ENCODE data around the gene FAU. TPM values are rescaled to one million over a fixed set of nuclear protein-coding genes. Genes with fewer than 3 reads are reported as not detected.

The FAU gene
- total RNA-seq, 1 donor from 2014 or later, result 1,020 TPM

GRCh38 chr11:65133724-65134123 is 11.8 kb upstream of the FAU start:
- Mint-ChIP-seq H3K4me3 (peak overlapping the region; percentile 97), H3K27ac (peak overlapping the region; percentile 97), H3K4me1 (ENCODE audit: low read depth) (peaks cover 32% of the 10 kb centered on the region), H3K9me3 (no peaks in the 10 kb centered on the region), H3K27me3 (ENCODE audit: insufficient read depth) (no peaks in the 10 kb centered on the region), H3K36me3 (ENCODE audit: low read depth) (peaks cover 16% of the 10 kb centered on the region)
- intact Hi-C loops (cut with micrococcal nuclease), result loop anchor here (1.0 kb wide), 2 partner anchors 11 to 37 kb away; partner anchors contain the start of genes FAU, MRPL49 and VPS51
- no peak for DNase-seq (ENCODE audit: low spot score)

GRCh38 chr11:65132988-65133700 is 11.2 kb upstream of the FAU start:
- H3K27ac Mint-ChIP-seq, result peak overlapping the region; percentile 97
- peaks cover 16% of the 10 kb centered on the region for H3K36me3 Mint-ChIP-seq (ENCODE audit: low read depth)
- H3K27me3 Mint-ChIP-seq (ENCODE audit: insufficient read depth), result no peaks in the 10 kb centered on the region
- DNase-seq (ENCODE audit: low spot score), result peak; percentile 49
- H3K4me3 Mint-ChIP-seq, result peak overlapping the region; percentile 97
- H3K9me3 Mint-ChIP-seq, result no peaks in the 10 kb centered on the region
- peaks cover 32% of the 10 kb centered on the region for H3K4me1 Mint-ChIP-seq (ENCODE audit: low read depth)
- intact Hi-C loops (cut with micrococcal nuclease), result no loop called here

- intact Hi-C loops (cut with micrococcal nuclease), result no loop called here
- no peaks in the 10 kb centered on the region for H3K27me3 Mint-ChIP-seq (ENCODE audit: insufficient read depth)
- H3K4me3 Mint-ChIP-seq, result peak overlapping the region; percentile 97
- peaks cover 16% of the 10 kb centered on the region for H3K36me3 Mint-ChIP-seq (ENCODE audit: low read depth)
- H3K4me1 Mint-ChIP-seq (ENCODE audit: low read depth), result peaks cover 32% of the 10 kb centered on the region
- H3K9me3 Mint-ChIP-seq, result no peaks in the 10 kb centered on the region
- DNase-seq (ENCODE audit: low spot score), result no peak
- H3K27ac Mint-ChIP-seq, result peak overlapping the region; percentile 97
Observed at GRCh38 chr11:65132238-65132987, 10.5 kb upstream of the FAU start.

- no peak overlapping the region for H3K27ac Mint-ChIP-seq
- H3K36me3 Mint-ChIP-seq (ENCODE audit: low read depth), result peaks cover 22% of the 10 kb centered on the region
- no peaks in the 10 kb centered on the region for H3K27me3 Mint-ChIP-seq (ENCODE audit: insufficient read depth)
- DNase-seq (ENCODE audit: low spot score), result no peak
- H3K4me1 Mint-ChIP-seq (ENCODE audit: low read depth), result peaks cover 32% of the 10 kb centered on the region
- no peaks in the 10 kb centered on the region for H3K9me3 Mint-ChIP-seq
- no peak overlapping the region for H3K4me3 Mint-ChIP-seq
- intact Hi-C loops (cut with micrococcal nuclease), result no loop called here
Observed at GRCh38 chr11:65131895-65132237, 9.9 kb upstream of the FAU start.

- Mint-ChIP-seq H3K36me3 (ENCODE audit: low read depth) (peaks cover 25% of the 10 kb centered on the region), H3K4me3 (no peak overlapping the region), H3K9me3 (no peaks in the 10 kb centered on the region), H3K4me1 (ENCODE audit: low read depth) (peaks cover 29% of the 10 kb centered on the region), H3K27me3 (ENCODE audit: insufficient read depth) (no peaks in the 10 kb centered on the region), H3K27ac (no peak overlapping the region)
- intact Hi-C loops (cut with micrococcal nuclease), result no loop called here
- no peak for DNase-seq (ENCODE audit: low spot score)
Observed at GRCh38 chr11:65131417-65131776, 9.5 kb upstream of the FAU start.

GRCh38 chr11:65130631-65131416 is 8.9 kb upstream of the FAU start:
- peaks cover 24% of the 10 kb centered on the region for H3K4me1 Mint-ChIP-seq (ENCODE audit: low read depth)
- H3K4me3 Mint-ChIP-seq, result no peak overlapping the region
- H3K27me3 Mint-ChIP-seq (ENCODE audit: insufficient read depth), result no peaks in the 10 kb centered on the region
- peaks cover 29% of the 10 kb centered on the region for H3K36me3 Mint-ChIP-seq (ENCODE audit: low read depth)
- H3K9me3 Mint-ChIP-seq, result no peaks in the 10 kb centered on the region
- no peak overlapping the region for H3K27ac Mint-ChIP-seq
- DNase-seq (ENCODE audit: low spot score), result no peak
- intact Hi-C loops (cut with micrococcal nuclease), result no loop called here

- no peak for DNase-seq (ENCODE audit: low spot score)
- peaks cover 36% of the 10 kb centered on the region for H3K36me3 Mint-ChIP-seq (ENCODE audit: low read depth)
- no peak overlapping the region for H3K4me3 Mint-ChIP-seq
- intact Hi-C loops (cut with micrococcal nuclease), result no loop called here
- no peaks in the 10 kb centered on the region for H3K27me3 Mint-ChIP-seq (ENCODE audit: insufficient read depth)
- H3K4me1 Mint-ChIP-seq (ENCODE audit: low read depth), result peaks cover 14% of the 10 kb centered on the region
- no peak overlapping the region for H3K27ac Mint-ChIP-seq
- H3K9me3 Mint-ChIP-seq, result no peaks in the 10 kb centered on the region
Observed at GRCh38 chr11:65129649-65130441, 7.9 kb upstream of the FAU start.

- H3K27ac Mint-ChIP-seq, result no peak overlapping the region
- DNase-seq (ENCODE audit: low spot score), result no peak
- peaks cover 41% of the 10 kb centered on the region for H3K36me3 Mint-ChIP-seq (ENCODE audit: low read depth)
- H3K9me3 Mint-ChIP-seq, result no peaks in the 10 kb centered on the region
- intact Hi-C loops (cut with micrococcal nuclease), result no loop called here
- no peak overlapping the region for H3K4me3 Mint-ChIP-seq
- H3K4me1 Mint-ChIP-seq (ENCODE audit: low read depth), result peaks cover 16% of the 10 kb centered on the region
- H3K27me3 Mint-ChIP-seq (ENCODE audit: insufficient read depth), result no peaks in the 10 kb centered on the region
Observed at GRCh38 chr11:65128182-65129145, 6.5 kb upstream of the FAU start.

GRCh38 chr11:65127473-65128181 is 5.7 kb upstream of the FAU start:
- H3K27me3 Mint-ChIP-seq (ENCODE audit: insufficient read depth), result no peaks in the 10 kb centered on the region
- no peak for DNase-seq (ENCODE audit: low spot score)
- no peak overlapping the region for H3K4me3 Mint-ChIP-seq
- intact Hi-C loops (cut with micrococcal nuclease), result no loop called here
- H3K9me3 Mint-ChIP-seq, result no peaks in the 10 kb centered on the region
- H3K27ac Mint-ChIP-seq, result no peak overlapping the region
- peaks cover 43% of the 10 kb centered on the region for H3K36me3 Mint-ChIP-seq (ENCODE audit: low read depth)
- H3K4me1 Mint-ChIP-seq (ENCODE audit: low read depth), result peaks cover 8% of the 10 kb centered on the region

- H3K36me3 Mint-ChIP-seq (ENCODE audit: low read depth), result peaks cover 43% of the 10 kb centered on the region
- H3K27ac Mint-ChIP-seq, result no peak overlapping the region
- intact Hi-C loops (cut with micrococcal nuclease), result no loop called here
- H3K4me3 Mint-ChIP-seq, result no peak overlapping the region
- DNase-seq (ENCODE audit: low spot score), result no peak
- H3K9me3 Mint-ChIP-seq, result no peaks in the 10 kb centered on the region
- no peaks in the 10 kb centered on the region for H3K27me3 Mint-ChIP-seq (ENCODE audit: insufficient read depth)
- peaks cover 11% of the 10 kb centered on the region for H3K4me1 Mint-ChIP-seq (ENCODE audit: low read depth)
Observed at GRCh38 chr11:65126624-65127274, 4.8 kb upstream of the FAU start.

Data from activated T-helper 1 cell treated with anti-CD3 and anti-CD28 coated beads, Interleukin-12 subunit alpha, Interleukin-12 subunit beta, Interleukin-2, Interleukin-4 antibody, amounts not matched to agents 30 ng/mL and 10 ng/mL and 1 ng/mL, durations not matched to agents 14 hours and 24 hours and 36 hours (primary cell).